Stimulated activated CD4-positive, alpha-beta T cell treated with anti-CD3 and anti-CD28 coated beads, Interleukin-12 subunit alpha, Interleukin-12 subunit beta, amount 100 ng/mL, for 4 hours (primary cell): ENCODE measurements around the gene NQO1.
"Not testable (repeated sequence)": the region's sequence is repeated elsewhere in the genome, so short reads cannot be mapped to it uniquely, and the experiment has no call there.

Experiments
- DNase-seq: peaks from one replicate; pipeline ENCODE4 v3.0.0-alpha.2; 2020

The NQO1 gene

DNA sequence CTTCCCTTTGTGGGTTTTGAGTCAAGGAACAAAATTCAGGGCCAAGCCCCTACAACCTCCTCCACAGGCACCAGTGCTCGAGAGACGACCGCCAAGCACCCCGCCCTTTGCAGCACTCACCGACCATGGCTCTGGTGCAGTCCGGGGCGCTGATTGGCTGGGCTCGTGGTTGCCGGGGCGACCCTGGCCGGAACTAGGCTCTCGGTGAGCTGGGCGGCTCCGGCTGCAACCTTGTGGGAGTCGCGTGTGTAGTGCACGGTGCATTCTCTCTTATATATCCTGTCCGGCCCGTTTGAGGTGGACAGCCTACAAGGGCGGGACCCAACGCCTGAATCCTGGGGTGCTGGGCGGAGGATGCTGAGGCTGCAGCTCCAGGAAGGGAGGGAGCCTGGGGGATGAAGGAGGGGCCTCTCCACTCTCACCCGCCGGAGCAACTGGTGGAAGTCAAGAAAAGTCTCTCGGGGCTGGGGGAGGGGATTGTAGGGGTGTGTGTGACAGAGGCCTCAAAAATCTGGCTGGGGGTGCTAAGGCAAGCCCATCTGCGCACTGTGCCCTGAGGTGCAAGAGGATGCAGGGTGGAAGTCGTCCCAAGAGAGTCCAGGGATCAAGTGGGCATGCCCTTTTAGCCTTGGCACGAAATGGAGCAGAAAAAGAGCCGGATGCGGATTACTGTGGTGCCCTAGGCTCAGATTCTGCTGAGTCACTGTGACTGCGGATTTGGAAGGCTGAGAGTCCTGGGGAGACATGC lies at the start of gene NQO1:
Gene NQO1, minus strand, starts transcription at position 248 of the 748 bp plus-strand sequence. Its CDS starts 121 bp downstream, at position 127.
- DNase-seq: peak; percentile 87

DNA sequence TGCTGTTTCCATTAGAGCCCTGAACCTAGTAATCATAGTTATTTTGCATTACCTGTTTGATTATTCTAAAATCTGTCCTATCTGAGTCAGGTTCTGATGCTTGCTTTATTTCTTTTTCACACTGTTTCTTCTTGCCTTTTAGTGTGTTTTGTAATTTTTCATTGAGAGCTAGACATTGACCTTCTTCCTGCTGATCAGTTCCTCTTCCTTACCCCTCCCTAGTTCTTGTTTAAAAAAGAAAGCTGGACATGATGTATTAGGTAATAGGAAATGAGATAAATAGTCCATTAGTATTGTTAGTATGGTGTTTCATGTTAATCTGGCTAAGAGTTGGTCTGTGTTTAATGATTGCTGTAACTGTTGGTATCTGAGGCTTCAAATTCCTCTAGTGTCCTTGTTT lies 49.2 kb upstream of the NQO1 start:
- no peak for DNase-seq

DNA sequence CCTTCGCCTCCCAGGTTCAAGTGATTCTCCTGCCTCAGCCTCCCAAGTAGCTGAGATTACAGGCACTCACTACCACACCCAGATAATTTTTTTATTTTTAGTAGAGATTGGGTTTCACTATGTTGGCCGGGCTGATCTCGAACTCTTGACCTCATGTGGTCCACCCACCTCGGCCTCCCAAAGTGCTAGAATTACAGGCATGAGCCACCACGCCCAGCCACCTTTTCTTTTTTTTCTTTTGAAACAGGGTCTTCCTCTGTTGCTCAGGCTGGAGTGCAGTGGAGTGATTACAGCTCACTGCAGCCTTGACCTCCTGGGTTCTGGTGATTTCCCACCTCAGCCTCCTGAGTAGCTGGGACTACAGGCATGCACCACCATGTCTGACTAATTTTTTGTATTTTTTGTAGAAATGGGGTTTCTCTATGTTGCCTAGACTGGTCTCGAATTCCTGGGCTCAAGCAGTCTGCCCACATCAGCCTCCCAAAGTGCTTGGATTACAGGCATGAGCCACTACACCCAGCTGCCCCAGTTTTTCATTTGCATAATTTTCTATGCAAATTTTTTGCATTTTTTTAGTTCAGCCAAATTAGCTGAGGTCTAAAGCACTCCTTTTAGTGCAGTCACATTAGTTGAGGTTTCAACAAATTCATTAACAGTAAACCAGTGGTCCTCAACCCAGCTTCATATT lies 47.0 kb upstream of the NQO1 start:
- DNase-seq: no peak

DNA sequence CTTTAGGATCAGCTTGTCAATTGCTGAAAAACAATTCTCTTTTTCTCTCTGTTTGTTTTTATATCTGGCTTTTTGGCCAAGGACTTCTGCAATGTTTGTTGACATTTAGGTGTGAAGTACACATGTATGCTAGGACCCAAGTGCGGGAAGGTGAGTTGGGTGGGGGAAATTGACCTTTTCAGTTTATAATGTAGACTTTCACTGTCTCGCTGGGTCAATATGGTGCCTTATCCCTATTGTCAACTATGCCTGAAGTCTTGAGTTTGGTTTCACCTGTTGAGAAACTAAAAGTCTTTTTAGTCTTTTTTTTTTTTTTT lies 45.2 kb upstream of the NQO1 start:
- DNase-seq: no peak

DNA sequence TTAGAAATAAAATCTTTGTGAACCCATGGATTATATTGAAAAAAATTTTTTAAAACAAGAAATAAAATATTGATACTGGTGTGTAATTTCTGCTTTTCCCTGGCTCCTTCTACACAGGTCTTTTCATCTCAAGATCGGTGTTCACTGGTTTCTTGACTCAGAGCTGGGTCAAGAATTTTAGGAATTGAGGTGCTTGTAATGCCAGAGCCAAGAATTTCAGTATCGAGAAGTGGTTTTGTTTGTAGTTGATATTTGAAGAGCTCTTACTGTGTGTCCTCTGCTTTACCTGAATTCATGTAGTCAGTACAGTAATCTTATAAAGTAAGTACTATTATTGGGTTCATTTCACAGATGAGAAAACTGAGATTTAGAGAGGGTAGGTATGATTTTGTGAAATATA lies 43.0 kb upstream of the NQO1 start:
- no peak for DNase-seq

DNA sequence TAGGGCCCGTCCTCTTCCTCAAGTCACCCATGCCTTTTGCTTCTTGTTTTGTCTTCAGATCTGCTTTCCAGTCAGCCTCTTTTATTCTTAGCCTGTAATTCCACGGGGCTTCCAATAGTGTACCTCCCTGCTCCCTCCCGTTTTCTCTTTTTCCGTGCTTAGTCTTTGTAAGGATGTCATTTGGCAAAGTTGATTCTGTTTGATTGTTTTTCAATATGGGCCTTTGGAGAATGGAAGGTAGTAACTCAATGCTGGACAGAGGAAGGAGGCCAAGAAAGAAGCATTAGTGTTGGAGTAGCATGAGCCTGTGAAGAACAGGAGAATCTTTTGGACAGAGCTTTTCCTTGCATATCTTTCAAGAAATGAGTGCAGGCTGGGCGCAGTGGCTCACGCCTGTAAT lies 42.3 kb upstream of the NQO1 start:
- DNase-seq: no peak

DNA sequence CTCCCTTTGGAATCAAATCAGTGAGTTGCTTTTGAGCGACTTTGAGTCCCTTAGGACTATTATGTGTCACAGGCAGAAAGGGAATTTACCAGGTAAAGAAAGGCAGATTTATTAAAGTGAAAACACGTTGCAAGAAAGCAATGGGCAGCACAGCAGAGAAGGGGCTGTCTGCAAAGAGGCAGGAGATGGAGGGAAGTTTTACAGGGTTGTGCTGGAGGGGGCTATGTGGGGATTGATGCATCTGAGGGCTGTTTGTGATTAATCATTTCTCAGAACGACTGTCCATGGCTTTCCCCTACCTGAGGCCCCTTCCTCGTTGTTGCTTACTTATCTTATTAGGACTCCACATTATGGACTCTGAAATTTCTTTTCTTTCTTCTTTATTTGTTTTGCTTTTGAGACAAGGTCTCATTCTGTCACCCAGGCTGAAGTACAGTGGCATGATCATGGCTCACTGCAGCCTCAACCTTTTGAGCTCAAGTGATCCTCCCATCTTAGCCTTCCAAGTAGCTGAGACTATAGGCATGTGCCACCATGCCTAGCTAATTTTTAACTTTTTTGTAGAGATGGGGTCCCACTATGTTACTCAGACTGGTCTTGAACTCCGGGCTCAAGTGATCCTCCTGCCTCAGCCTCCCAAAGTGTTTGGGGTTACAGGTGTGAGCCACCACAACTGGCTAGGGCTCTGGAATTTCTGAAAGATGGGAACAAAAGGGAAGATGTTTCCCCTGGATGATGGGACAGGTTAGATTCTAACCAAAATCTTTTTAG lies 41.3 kb upstream of the NQO1 start:
- DNase-seq: no peak

DNA sequence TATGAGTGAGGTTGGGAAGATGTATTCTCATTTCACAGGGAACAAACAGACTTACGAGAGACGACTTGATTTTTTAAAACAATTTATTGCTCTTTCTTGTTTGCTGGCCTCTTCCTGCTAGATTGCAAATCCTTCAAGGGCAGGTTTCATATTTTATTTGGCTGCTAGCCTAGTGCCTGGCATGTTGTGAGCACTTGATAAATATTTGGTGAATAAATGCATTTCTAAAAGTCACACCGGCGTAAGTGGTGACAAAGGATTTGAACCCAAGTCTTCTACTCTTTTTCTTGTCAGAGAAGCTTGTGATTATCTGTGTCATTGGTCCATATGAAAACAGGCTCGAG lies 37.2 kb upstream of the NQO1 start:
- DNase-seq: no peak

DNA sequence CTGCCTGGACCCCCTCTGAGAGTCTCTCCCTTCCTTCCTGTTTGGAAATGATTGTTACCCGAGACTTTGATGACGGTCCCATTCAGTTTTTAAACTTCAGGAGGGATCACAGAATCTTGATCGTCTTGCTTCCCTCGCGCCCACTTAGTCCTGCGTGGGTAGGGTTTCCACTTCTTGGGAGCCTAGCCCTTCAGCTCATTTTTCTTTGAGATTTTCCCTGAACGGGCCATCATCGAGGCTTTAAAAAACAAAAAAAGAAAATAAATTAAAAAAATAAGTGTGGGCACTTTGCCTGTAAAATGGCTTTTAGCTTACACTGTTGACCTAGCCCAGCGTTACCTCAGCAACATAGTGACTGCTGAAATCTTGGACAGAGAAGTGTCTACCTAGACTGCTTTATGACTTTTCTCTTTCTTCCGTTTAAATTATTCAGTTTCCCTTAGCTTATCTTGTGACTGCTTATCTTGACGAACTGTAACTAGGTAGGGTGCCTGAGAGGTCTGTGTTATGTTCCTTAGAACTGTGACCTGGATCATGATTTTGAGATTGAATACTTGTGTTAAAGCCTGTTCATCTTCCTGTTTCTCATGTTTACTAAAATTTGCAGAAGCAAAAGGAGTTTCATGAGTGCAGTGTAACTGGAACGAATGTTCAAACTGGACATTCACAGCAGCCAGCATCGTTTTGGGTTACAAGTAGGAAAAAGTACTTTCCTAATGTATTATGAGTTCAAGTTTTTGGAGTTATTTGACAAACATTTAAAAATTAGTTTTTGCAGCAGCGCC lies 36.6 kb upstream of the NQO1 start:
- DNase-seq: no peak

DNA sequence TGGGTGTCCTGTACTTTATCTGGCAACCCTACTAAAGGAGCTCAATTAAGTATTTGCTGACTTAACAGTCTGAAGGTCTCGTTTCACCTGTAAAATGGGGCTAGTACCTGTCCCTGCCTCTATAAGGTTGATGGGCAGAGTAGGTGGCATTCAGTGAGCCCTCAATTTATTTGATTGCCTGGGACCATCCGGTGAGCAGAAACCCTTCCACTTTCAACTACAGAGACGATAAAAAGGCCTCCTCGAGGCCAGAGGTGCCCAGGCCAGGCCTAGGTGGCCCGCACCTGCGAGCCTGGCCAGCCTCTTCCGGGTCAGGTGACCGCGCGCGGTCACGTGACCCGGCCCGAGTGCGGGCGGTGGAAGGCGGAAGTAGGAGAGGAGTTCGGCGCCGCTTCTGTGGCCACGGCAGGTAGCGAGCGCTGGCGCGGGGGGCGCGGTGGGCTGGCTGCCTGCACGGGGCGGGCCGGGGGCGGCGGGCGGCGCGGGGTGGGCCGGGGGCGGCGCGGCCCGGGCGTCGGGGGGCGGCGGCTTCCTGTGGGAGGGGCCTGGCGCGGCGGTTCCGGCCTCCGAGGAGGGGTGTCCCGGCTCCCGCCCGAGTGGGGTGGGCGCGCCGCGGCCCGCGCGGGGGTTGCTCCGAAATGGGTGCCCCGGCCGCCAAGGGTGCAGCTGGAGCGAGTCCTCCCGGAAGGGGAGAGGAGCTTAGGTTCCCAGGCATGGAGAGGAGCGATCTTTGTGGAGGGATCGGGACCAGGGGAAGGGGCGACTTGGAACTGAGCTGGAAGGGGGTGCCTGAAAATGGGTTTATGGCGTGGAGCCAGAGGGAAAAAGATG lies 35.8 kb upstream of the NQO1 start, which contains the start of gene WWP2:
Gene WWP2, plus strand, starts transcription at position 350 of the 831 bp plus-strand sequence. CDS start 24,679 bp downstream, outside the sequence.
- peak; percentile 71 for DNase-seq

DNA sequence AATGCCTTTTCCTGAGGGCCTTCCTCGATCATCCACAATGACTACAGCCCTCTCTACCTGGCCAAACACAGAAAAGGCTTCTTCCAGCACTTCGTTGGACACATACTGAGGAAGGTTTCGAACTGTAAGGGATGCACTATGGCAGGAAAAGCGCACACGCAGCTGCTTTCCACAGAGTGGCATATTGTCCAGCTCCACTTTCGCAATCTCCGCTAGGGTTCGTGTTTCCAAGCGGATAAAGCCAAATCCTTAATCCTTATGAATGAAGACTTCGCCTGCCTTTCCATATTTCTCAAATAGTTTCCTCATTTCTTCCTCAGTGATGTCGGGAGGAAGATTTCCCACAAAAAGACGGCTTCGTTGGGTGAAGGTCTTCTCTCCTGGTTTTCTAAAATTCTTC lies 31.0 kb upstream of the NQO1 start:
- DNase-seq: not testable (repeated sequence)

DNA sequence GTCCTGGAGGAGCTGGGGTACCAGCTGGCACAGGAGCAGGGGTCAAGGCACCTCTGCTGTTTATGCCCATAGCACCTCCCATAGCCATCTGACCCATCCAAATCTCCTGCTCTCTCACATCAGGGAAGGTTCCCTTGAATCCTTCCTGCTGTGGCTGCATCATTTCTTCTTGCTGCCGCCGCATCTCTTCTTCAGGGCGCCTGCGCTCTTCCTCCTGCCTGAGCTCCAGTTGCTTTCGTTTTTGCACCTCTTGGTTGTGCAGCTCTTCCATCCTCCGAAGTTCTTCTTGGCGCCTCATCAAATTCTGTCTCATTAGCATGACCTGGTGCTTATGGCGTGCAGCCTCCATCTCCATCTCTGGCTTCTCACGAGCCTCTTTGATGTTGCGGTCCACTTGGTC lies 30.3 kb upstream of the NQO1 start:
- no peak for DNase-seq

DNA sequence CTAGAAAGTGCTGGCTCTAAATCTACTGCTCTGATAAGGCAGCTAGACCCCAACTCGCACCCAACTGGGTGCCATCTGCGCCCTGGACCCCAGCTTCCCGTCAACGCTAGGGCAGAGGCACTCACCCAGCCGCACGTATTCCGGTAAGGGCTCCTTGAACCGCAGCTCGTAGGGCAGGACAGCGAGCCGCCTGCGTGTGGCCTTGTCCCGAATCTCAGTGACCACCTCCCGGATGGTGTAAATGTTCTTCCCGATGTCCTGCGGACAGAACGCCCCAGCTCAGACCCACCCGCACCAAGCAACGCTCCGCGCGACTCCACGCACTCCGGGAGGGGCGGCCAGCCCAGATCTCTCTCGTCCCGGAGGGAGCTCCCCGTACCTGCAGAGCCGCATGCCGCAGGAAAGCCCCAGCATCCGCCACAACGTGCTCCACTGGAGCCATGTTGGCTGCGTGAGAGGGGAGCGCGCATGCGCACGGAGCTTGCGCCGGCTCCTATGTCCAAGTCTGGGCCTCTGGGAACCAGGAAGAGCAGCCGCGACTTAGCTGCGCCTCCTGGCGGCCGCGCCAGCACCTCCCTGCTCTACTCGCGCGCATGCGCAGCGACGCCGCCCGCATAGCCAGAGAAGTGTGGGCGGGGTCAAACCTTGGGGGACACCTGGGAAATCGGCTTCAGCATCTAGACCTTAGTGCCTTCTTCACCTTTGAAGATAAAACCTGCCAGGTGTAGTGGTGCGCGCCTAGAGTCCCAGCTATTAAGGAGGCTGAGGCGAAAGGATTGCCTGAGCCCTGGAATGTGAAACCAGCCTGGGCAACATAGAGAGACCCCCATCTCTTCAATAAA lies 28.3 kb upstream of the NQO1 start, which contains the start of gene NOB1:
Gene NOB1, minus strand, starts transcription at position 458 of the 842 bp plus-strand sequence. Its CDS starts 16 bp downstream, at position 442.
- DNase-seq: peak; percentile 96

DNA sequence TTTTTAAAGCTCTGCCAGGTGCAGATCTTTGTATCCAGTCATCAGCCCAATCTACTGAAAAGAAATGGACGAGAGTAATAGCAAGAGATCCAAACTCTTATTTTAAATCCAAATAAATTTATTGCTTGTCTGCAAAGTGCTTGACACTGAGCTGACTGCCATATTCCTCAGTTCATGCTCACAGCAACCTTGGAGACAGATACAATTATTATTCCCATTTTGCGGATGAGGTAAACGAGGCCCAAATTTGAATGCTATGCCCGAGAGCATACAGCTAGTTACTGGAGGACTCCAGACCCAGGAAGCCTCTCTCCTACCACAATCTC lies 27.7 kb upstream of the NQO1 start:
- no peak for DNase-seq

DNA sequence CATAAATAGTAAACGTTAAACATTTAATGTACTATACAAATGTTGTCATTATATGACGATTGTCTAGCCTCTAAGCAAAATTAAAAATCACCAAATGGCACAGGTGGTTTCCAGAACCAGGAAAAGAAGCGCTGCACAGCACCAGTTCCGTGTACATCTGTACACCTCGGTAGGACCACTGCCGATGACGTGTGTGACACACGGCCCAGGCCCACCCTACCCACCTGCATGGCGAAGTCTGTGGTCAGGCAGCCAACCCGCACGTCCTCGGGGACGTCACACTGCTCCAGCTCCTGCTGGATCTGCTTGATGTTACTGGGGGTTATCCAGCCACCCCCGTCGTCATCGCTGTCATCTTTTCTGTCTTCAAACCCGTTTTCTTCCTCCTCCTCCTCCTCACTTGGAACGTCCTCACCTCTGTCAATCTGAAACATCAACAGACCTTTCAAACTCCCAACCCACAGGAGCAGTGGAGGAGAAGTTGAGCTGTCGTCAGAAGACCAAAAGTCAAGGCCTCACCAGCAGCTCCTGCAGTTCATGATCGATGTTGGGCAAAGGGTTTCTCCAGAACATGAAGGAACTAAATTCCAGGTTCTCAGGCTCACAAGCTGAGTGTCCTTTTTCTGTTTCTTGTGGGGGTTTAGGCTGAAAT lies 22.5 kb upstream of the NQO1 start:
- DNase-seq: no peak

DNA sequence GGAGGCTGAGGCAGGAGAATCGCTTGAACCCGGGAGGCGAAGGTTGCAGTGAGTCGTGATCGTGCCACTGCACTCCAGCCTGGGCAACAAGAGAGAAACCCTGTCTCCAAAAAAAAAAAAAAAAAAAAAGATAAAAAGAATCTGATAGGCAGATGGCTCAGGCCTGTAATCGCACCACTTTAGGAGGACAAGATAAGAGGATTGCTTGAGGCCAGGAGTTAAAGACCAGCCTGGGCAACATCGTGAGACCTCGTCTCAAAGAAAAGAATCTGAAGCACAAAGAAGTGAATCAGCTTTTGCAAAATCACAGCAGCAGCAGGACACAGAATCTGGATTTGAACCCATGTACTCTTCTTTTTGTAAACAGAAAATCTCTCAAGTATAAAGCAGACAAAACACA lies 20.8 kb upstream of the NQO1 start:
- no peak for DNase-seq

DNA sequence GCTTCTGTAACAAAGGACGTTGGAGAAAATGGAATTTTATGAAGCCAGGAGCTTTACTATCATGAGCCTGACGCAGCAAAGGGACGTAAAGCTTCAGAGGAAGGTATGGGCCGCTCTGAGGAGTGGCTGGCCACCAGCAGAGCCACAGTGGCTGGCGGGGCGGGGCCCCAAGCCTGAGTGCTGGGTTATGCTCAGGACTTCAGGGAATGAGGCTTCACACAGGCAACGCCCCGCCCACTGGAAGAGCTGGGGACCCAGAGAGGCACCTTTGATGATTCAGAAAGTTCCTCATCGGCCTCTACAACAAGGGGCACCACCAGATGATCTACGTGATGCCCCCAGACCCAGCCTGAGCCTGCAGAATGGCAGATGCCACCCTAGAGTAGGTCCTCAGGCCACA lies 19.6 kb upstream of the NQO1 start:
- DNase-seq: no peak

DNA sequence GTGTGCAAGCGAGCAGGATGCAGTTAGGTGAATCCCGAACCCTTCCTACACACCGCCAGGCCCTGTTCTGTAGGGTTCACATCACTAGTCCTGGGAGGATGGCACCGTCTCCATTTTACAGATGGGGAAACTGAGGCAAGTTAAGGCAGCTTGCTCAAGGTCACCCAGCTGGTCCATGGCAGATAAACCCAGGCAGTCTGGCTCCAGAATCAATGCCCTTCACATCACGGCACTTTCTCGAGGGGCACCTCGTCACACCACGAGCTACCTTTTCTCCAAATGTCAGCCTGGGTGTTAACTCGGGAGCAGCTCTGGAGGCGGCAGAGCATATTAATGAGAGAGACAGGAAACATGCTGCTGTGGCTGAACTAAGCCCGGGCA lies 18.9 kb upstream of the NQO1 start:
- DNase-seq: no peak

DNA sequence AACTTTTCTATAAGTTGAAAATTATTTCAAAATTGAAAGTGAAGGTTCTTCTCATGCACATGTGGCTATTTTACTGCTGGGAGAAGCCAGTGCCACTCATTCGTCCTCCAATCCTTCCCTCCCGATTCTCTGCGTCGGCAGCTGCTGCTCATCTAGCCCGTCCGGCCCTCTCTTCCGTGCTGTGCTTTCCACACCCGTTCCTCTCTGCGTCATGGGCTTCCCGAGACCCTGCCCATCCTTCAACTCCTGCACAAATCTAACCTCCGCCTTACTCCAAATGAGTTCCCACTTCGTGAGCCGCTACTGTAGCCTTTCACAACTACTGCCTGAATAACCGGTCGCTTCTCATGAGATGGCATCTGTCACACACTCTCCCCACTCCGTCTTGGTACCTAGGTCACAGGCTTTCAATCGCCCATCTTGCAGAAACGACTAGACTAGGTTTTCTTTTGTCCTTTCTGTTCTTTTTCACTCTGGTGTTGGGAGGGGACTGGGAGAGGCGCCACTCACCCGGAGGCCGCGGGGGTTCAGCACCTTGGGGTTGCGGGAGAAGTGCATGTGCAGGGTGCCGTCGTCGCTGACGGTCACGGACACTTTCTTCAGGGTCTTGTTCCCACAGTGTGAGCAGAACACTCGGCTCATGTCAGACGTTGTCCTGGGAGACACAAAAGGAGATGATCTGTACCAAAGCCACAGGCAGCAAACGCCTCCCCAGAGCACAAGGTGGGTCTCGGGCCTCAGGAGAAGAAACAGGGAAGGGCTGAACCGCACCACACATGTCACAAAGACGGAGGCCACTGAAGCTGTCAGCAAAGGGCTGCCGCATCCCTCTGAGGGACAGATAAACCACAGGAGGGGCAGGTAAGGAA lies 18.2 kb upstream of the NQO1 start:
- DNase-seq: no peak
